HEK293T (cell line): ENCODE measurements around the gene CCL27.

Experiments
- BHLHE40 ChIP-seq: fragments of 450-650 bp; IDR thresholded peaks from 2 replicates; pipeline ENCODE4 v1.6.1; 2016; ENCODE audit warnings: mild to moderate bottlenecking, moderate library complexity, borderline replicate concordance
- CTBP1 ChIP-seq: fragments of 450-650 bp; IDR thresholded peaks from 2 replicates; pipeline ENCODE4 v1.6.1; 2016; ENCODE audit warnings: borderline replicate concordance
- ELF4 ChIP-seq: fragments of 450-650 bp; IDR thresholded peaks from 2 replicates; pipeline ENCODE4 v1.6.1; 2017; ENCODE audit warnings: antibody characterized with exemption
- FOXK2 ChIP-seq: fragments of 450-650 bp; IDR thresholded peaks from 2 replicates; pipeline ENCODE4 v1.6.1; 2016; ENCODE audit warnings: mild to moderate bottlenecking
- FOXM1 ChIP-seq: fragments of 450-650 bp; IDR thresholded peaks from 2 replicates; pipeline ENCODE4 v1.6.1; 2017; ENCODE audit warnings: mild to moderate bottlenecking, borderline replicate concordance
- HDGF ChIP-seq: fragments of 450-650 bp; IDR thresholded peaks from 2 replicates; pipeline ENCODE4 v1.6.1; 2017; ENCODE audit warnings: antibody characterized with exemption, borderline replicate concordance
- NFRKB ChIP-seq: fragments of 450-650 bp; IDR thresholded peaks from 2 replicates; pipeline ENCODE4 v1.6.1; 2016; ENCODE audit warnings: mild to moderate bottlenecking, moderate library complexity
- SP1 ChIP-seq: fragments of 450-650 bp; IDR thresholded peaks from 2 replicates; pipeline ENCODE4 v1.6.1; 2017
- TARDBP ChIP-seq: fragments of 450-650 bp; IDR thresholded peaks from 2 replicates; pipeline ENCODE4 v1.6.1; 2016
- ZNF384 ChIP-seq: fragments of 450-650 bp; IDR thresholded peaks from 2 replicates; pipeline ENCODE4 v1.6.1; 2016
- TF ChIP-seq, protein P1 (sequence below): fragments of 450-650 bp; IDR thresholded peaks from 2 replicates; pipeline ENCODE4 v1.6.1; 2016

DNA sequence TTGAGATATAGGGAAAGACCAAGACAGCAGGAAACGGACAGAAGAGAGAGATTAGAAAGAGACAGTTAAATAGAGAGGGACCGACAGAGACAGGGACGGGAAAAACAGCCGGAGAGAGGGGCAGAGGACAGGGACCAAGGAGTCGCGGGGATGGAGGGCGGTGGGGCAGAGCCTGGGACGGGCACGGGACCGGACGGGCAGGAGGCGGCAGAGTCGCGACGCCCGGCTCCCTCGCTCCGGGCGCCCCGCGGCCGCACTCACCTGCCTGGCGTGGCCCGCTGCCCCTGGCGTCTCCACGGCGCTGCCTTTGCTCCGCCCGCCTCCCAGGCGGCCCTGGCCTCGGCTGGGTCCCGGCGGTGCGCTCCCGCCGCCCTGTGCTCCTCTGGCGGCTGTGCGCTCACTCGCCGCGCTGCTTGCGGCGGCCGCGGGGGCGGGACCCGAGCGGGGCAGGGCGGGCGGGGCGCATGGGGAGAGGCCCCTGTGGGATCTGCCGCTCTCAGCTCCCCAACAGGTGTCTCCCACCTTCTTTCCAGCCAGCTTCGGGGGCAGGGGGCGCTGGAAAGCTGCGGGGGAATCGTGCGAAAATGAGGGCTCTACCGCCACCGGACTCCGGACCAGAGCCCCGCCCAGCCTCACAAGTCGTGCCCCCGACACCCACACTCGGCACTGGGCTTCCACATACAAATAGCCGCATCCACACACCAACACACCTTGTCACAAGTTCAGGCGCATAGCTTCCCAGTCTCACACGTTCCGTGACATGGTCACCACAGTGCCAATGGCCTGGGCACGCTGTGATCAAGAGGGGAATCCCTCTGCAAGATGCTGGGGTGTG is 33.6 kb downstream of the CCL27 start, which contains the start of gene ARID3C:
- TF ChIP-seq FOXK2: no peak
- no peak for TF ChIP-seq SP1
- no peak for TF ChIP-seq TARDBP
- TF ChIP-seq BHLHE40: no peak
- TF ChIP-seq ELF4: no peak
- TF ChIP-seq FOXM1: no peak
- TF ChIP-seq CTBP1: no peak
- no peak for TF ChIP-seq HDGF
- TF ChIP-seq, protein P1, sequence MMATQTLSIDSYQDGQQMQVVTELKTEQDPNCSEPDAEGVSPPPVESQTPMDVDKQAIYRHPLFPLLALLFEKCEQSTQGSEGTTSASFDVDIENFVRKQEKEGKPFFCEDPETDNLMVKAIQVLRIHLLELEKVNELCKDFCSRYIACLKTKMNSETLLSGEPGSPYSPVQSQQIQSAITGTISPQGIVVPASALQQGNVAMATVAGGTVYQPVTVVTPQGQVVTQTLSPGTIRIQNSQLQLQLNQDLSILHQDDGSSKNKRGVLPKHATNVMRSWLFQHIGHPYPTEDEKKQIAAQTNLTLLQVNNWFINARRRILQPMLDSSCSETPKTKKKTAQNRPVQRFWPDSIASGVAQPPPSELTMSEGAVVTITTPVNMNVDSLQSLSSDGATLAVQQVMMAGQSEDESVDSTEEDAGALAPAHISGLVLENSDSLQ: no peak
- no peak for TF ChIP-seq NFRKB
- no peak for TF ChIP-seq ZNF384
